ENCODE data around the gene CD247. TPM values are rescaled to one million over a fixed set of nuclear protein-coding genes. Genes with fewer than 3 reads are reported as not detected.

CD247 gene
- total and polyA plus RNA-seq, 10 donors, result 15.8 to 67.1 (median 33.1) TPM

GRCh38 chr1:167392200-167392696, 126.1 kb downstream of the CD247 start:
- H3K4me3 ChIP-seq, result no peak overlapping the region
- DNase-seq, result no peak
- WGBS, 5 donors, result 93 to 100% (median 97%) methylated on average over 7 of the region's 7 CpGs
- H3K27ac ChIP-seq, result no peak overlapping the region
- TF ChIP-seq CTCF (IDR thresholded peaks at IDR 0.05 in 8 of 11, conservative IDR thresholded peaks at IDR 0.05 in 3 of 11) (no peak), POLR2A (IDR thresholded peaks at IDR 0.05) (no peak), POLR2AphosphoS5 (IDR thresholded peaks at IDR 0.05) (no peak)
- H3K4me1 ChIP-seq, result no peaks in the 10 kb centered on the region
- H3K36me3 ChIP-seq, result peaks cover 0 to 73% (median 15%) of the 10 kb centered on the region in 6 donors
- no peaks in the 10 kb centered on the region for H3K27me3 ChIP-seq (replicated peaks in 1 of 7)
- H3K9me3 ChIP-seq, result no peaks in the 10 kb centered on the region
- intact Hi-C loops (cut with DNase I; ENCODE audit: low total_unique reads), result no loop called here

GRCh38 chr1:167388976-167389375, 129.4 kb downstream of the CD247 start:
- Histone ChIP-seq H3K27ac (peak overlapping the region in 2 of 8 donors; percentile 60 to 62), H3K36me3 (peaks cover 0 to 84% (median 23%) of the 10 kb centered on the region in 6 donors), H3K4me1 (peaks cover 0 to 3% (median 0%) of the 10 kb centered on the region in 6 donors), H3K9me3 (no peaks in the 10 kb centered on the region), H3K27me3 (replicated peaks in 1 of 7) (no peaks in the 10 kb centered on the region), H3K4me3 (no peak overlapping the region)
- no peak for DNase-seq
- TF ChIP-seq POLR2A (IDR thresholded peaks at IDR 0.05), result no peak
- TF ChIP-seq POLR2AphosphoS5 (IDR thresholded peaks at IDR 0.05), result no peak
- TF ChIP-seq CTCF (IDR thresholded peaks at IDR 0.05 in 8 of 11, conservative IDR thresholded peaks at IDR 0.05 in 3 of 11), result no peak
- intact Hi-C loops (cut with DNase I; ENCODE audit: low total_unique reads), result no loop called here
- WGBS, 5 donors, result 94 to 100% (median 97%) methylated on average over 1 of the region's 1 CpG

GRCh38 chr1:167387251-167387910, 130.9 kb downstream of the CD247 start:
- intact Hi-C loops (cut with DNase I; ENCODE audit: low total_unique reads), result no loop called here
- peak overlapping the region in 6 of 8 donors; percentile 3 to 72 (median 58) for H3K27ac ChIP-seq

More at GRCh38 chr1:167387251-167387910, 130.9 kb downstream of the CD247 start:
- H3K9me3 ChIP-seq, result no peaks in the 10 kb centered on the region
- TF ChIP-seq POLR2A (IDR thresholded peaks at IDR 0.05) (no peak), POLR2AphosphoS5 (IDR thresholded peaks at IDR 0.05) (peak in 1 of 3 donors; percentile 25), CTCF (IDR thresholded peaks at IDR 0.05 in 8 of 11, conservative IDR thresholded peaks at IDR 0.05 in 3 of 11) (no peak)
- H3K36me3 ChIP-seq, result peaks cover 0 to 81% (median 24%) of the 10 kb centered on the region in 6 donors
- DNase-seq, result no peak
- peaks cover 0 to 3% (median 0%) of the 10 kb centered on the region in 6 donors for H3K4me1 ChIP-seq
- no peaks in the 10 kb centered on the region for H3K27me3 ChIP-seq (replicated peaks in 1 of 7)
- no peak overlapping the region for H3K4me3 ChIP-seq
- 84 to 91% (median 86%) methylated on average over 7 of the region's 7 CpGs for WGBS, 5 donors

Other genes starting within 250 kb of the CD247 start
- 100 to 1,000 TPM; 121 to 364 (median 227) TPM for gene CREG1, start 35.2 kb upstream of the CD247 start, total RNA-seq
- gene CREG1, start 35.2 kb upstream of the CD247 start, polyA plus RNA-seq, result 10 to 100 TPM; 40.8 to 74.8 (median 70.4) TPM
- 100 to 1,000 TPM in 5 of 7 donors, 10 to 100 TPM in 2; 91.9 to 144 (median 124) TPM for gene RCSD1, start 111.7 kb upstream of the CD247 start, total RNA-seq
- 100 to 1,000 TPM in 1 of 3 donors, 10 to 100 TPM in 2; 58.9 to 103 (median 87.2) TPM for gene RCSD1, start 111.7 kb upstream of the CD247 start, polyA plus RNA-seq
- gene MPZL1, start 203.5 kb upstream of the CD247 start, total RNA-seq, result 10 to 100 TPM; 43.0 to 65.8 (median 59.8) TPM
- gene MPZL1, start 203.5 kb upstream of the CD247 start, polyA plus RNA-seq, result 10 to 100 TPM; 12.0 to 20.4 (median 17.5) TPM